Activated CD4-positive, alpha-beta T cell treated with anti-CD3 and anti-CD28 coated beads for 24 hours (primary cell): ENCODE results near the gene SBK3.
"Not testable (repeated sequence)": the region's sequence is repeated elsewhere in the genome, so short reads cannot be mapped to it uniquely, and the experiment has no call there.

Source experiments
- DNase-seq, 2 donors: peaks; one replicate each; pipeline ENCODE4 v3.0.0-alpha.2; 2020; ENCODE audit warnings: low read depth in 2 of 2

The SBK3 gene

GRCh38 chr19:55576746-55577145 is 31.4 kb upstream of the SBK3 start:
- no peak for DNase-seq

DNA sequence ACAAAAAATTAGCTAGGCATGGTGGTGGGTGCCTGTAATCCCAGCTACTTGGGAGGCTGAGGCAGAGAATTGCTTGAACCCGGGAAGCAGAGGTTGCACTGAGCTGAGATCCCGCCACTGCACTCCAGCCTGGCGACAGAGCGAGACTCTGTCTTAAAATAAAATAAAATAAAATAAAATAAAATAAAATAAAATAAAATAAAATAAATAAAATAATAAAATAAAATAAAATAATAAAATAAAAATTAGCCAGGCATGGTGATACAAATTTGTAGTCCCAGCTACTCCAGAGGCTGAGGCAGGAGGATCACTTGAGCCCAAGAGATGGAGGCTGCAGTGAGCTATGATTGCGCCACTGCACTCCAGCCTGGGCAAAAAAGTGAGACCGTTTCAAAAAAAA is 28.6 kb upstream of the SBK3 start:
- DNase-seq = not testable (repeated sequence)

DNA sequence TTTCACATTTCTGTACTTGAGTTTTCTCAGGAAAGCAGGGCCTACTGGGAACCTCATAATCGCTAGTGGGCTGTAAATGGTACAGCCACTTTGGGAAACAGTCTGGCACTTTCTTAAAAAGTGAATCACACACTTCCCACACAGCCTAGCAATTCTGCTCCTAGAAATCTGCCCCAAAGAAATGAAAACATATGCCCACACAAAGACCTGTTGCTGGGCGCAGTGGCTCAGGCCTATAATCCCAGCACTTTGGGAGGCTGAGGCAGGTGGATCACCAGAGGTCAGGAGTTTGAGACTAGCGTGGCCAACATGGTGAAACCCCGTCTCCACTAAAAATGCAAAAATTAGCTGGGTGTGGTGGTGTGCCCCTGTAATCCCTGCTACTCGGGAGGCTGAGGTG is 24.1 kb upstream of the SBK3 start:
- not testable (repeated sequence) for DNase-seq

- no peak for DNase-seq
Observed at GRCh38 chr19:55567708-55568328, 22.5 kb upstream of the SBK3 start.

DNA sequence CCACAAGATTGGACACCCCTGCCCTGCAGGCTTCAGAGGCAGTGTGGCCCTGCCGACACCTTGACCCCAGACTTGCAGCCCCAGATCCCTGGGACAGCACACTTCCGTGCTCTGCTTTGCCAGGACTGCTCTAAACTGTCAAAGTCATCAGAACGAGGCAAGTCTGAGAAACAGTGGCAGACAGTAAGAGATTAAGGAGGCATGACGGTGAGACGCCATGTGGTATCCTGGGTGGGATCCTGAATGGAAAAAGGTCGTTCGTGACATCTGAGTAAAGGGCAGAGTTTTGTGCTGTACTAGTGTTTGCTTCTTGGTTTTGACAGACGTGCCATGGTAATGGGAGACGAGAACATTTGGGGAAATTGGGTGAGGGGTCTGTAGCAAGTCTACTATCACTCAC is 21.5 kb upstream of the SBK3 start:
- DNase-seq = no peak

- DNase-seq = no peak
Observed at GRCh38 chr19:55563261-55563690, 17.9 kb upstream of the SBK3 start.

GRCh38 chr19:55559684-55560083 is 14.3 kb upstream of the SBK3 start:
- no peak for DNase-seq

- no peak for DNase-seq
Observed at GRCh38 chr19:55554741-55555152, 9.4 kb upstream of the SBK3 start.

- no peak for DNase-seq
Observed at GRCh38 chr19:55554302-55554701, 9.0 kb upstream of the SBK3 start.

DNA sequence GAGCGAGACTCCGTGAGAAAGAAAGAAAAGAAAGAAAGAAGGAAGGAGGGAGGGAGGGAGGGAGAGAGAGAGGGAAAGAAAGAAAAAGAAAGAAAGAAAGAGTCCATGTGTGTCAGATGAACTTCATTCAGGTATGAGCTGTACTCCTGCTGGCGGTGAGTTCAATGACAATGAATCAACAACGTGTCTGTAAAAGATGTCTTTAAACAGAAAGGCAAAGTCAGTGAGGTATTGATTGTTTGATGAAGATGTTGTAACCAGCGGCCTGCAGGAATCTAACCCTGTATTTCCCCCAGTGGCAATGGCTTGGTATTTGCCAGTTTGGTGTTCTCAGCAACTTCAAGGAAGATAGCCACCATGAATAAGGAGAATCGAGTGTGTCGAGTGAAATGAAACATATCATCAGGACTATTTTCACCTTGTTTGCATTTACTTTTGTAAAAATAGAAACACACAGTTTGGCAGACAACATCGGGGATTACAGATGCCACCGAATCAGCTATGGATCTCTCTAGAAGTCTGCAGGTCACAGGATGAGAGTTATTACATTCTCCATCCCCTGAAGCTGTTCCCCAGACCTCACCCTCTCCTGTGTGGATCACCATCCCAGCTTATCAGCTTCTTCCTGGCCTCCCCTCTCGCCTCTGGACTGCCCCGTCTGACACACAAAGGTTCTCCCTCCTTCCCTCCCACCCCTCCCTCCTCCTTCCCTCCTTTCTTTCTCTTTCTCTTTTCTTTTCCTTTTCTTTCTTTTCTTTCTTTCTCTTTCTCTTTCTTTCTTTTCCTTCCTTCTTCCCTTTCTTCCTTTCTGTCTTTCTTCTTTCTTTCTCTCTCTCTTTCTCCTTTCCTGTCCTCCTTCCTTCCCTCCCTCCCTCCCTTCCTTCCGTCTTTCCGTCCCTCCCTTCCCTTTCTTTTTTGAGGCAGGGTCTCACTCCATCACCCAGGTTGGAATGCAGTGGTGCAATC is 8.2 kb upstream of the SBK3 start:
- DNase-seq = no peak

DNA sequence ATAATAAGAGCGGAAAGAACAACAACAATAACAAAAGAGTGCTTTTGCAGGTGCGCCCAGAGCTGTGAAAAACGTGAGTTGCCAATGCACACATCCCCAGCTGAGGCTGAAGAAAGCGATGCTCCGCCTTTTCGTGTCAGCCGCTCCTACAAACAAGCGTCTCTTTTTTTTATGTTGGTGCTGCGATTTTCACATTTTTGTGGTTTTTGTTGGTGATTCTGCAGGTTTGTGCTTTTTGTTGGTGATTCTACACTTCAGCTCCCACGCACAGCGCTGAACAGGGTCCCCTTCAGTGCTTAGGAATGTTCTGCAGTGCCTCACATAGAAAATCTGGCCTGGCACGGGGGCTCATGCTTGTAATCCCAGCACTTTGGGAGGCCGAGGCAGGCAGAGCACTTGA is 7.3 kb upstream of the SBK3 start:
- no peak for DNase-seq

- no peak for DNase-seq
Observed at GRCh38 chr19:55552206-55552605, 6.9 kb upstream of the SBK3 start.

DNA sequence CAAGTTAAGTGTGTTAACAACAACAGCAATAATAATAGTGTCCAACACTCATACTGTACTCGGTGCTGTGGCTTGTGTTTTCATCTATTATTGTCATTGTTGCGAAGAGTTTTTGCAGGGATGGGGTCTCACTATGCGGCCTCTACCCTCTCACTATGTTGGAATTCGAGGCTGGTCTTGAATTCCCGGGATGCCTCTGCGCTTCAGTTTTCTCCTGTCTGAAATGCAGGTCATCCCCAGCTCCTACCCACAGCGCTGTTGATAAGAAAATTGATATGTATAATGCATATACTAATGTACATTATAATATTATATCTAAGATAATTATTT is 4.9 kb upstream of the SBK3 start:
- no peak for DNase-seq

DNA sequence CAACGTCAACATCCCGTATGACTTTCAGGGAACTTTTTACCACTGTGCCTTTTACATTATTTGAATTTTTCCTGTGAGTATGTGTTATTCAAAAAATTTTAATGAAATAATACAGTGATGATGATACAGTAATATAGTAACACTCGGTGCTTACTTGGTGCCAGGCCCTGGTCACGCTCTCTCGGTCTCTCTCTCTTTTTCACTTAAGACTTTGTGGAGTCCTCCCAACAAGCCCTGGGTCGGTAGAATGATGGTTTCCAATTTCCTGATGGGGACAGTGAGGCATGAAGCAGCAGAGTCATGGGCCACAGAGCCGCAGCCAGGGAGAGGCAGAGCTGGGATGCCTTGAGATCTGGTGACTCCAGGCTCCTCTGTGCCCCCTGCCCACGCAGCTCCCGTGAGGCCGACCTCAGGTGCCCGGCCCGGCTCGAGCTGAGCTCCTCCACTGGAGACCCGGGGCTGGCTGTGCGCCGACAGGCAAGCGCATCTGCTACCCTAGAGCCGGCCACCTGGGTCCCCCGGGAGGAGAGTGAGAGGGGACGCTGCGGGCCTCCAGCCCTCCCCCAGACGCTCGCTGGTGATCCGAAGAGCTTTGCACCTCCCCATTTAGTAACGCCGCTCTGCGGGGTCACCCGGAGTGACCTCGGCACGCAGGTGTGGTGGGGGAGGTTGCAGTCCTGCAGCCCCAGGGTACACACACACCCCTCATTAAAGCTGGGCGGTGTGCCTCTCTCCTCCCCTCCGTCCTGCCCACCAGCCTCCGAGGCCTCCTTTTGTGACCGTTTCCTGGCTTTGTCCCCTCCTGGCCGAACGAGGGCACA is 4.4 kb upstream of the SBK3 start:
- DNase-seq = no peak

DNA sequence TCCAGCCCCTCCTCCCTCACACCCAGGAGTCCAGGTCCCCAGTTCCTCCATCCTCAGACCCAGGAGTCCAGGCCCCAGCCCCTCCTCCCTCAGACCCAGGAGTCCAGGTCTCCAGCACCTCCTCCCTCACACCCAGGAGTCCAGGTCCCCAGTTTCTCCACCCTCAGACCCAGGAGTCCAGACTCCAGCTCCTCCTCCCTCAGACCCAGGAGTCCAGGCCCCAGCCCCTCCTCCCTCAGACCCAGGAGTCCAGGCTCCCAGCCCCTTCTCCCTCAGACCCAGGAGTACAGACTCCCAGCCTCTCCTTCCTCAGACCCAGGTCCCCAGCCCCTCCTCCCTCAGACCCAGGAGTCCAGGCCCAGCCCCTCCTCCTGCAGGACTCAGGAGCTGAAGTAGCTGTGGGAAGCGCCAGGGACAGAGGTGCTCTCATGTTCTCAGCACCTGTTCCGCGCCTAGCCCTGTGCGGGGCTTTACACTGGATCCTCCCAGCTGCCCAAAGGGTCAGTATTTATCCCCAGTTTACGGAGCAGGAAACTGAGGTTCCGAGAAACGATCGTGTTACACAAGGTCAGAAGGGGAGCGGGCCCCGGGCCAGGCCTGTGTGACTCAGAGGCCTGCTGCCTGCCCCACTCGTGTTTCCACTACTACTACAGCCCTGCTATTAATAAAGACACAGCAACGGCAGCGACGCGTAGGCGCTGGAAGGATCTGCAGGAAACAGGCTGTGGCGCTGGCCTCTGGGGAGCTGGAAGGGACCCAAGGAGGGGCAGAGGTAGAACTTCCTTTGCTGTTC is 1.7 kb upstream of the SBK3 start:
- DNase-seq = no peak

- DNase-seq = no peak
Observed at GRCh38 chr19:55546011-55546410, 668 bp upstream of the SBK3 start.

GRCh38 chr19:55544776-55545439 is 435 bp downstream of the SBK3 start:
- DNase-seq = no peak

GRCh38 chr19:55544014-55544413 is 1.3 kb downstream of the SBK3 start:
- no peak for DNase-seq

DNA sequence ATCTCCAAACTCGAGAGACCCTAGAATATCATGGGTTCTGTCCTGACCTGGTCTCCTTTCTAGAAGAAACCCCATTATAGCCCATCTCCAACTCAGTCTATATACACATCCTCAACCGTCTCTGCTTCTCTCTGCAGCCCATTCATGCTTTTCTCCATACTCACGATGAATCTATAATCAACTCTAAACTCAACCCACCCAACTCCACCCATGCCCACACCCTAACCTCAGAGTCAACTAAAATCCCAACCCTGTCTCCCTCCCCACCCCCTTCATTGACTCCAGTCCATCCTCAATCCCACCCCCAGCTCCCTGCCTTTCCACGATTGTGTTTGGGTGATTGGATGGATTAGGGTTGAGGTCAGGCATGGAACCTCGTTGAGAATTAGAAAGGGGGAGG is 1.8 kb downstream of the SBK3 start:
- DNase-seq = no peak

GRCh38 chr19:55542292-55542855 is 3.0 kb downstream of the SBK3 start:
- DNase-seq = no peak

DNA sequence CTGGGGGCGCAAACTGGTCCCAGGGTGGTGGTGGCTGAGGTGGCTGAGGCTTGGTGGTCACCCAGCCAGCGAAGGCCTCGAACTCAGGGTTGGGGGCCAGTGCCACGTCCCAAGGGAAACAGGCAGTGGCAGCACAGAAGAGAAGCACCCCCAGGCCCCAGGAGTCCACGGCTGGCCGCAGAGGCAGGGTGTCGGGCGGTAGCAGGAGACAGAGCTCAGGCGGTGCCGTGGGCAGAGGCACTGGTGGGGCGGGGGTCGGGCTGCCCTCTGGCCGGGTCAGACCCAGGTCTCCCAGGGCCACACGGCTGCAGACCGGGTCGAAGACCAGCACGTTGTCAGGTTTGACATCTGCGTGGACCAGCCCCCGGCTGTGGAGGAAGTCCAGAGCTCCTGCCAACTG is 4.3 kb downstream of the SBK3 start:
- no peak for DNase-seq
